Neural progenitor cell (in vitro differentiated cells): ENCODE results near the gene GAS1.

Experiments
- CTCF ChIP-seq: fragments of 200-600 bp; sonication (generic); IDR thresholded peaks from 2 replicates; pipeline ENCODE4 v1.5.1; 2017; ENCODE audit warnings: antibody characterized with exemption, mild to moderate bottlenecking
- EZH2phosphoT487 ChIP-seq: fragments of 200-600 bp; sonication (generic); IDR thresholded peaks from 2 replicates; pipeline ENCODE4 v1.6.1; 2017; ENCODE audit warnings: antibody characterized with exemption

GRCh38 chr9:86994231-86994630 lies 46.9 kb upstream of the GAS1 start:
- TF ChIP-seq CTCF (no peak), EZH2phosphoT487 (no peak)
